GM12873 (cell line): ENCODE measurements around the gene NPBWR2.

ENCODE experiments used
- CTCF ChIP-seq: IDR thresholded peaks from 2 replicates; pipeline ENCODE4 v1.5.1; 2012; ENCODE audit warnings: low read depth, mild to moderate bottlenecking, moderate library complexity, low read length, control low read depth; ENCODE audit not compliant: insufficient read depth; ENCODE audit errors: missing control alignments

The NPBWR2 gene

GRCh38 chr20:64053841-64054661 lies 53.3 kb downstream of the NPBWR2 start:
- TF ChIP-seq CTCF: peak; percentile 47
